Thyroid gland (tissue), 4 donors: ENCODE results near the gene INSYN1. TPM values are rescaled to one million over a fixed set of nuclear protein-coding genes. Genes with fewer than 3 reads are reported as not detected.
A peak's percentile ranks its signal among the peaks of the same experiment; 100 is the strongest.

Experiments
- DNase-seq, 2 donors: peaks; one replicate each; pipeline ENCODE4 v3.0.0-alpha.2; 2019
- H3K27ac ChIP-seq, 3 donors: fragments of 200-600 bp; sonication (generic); 1 replicate in 2 of 3; 2 replicates in 1 of 3; pipeline ENCODE4 v1.5.1; 2016 to 2019; ENCODE audit warnings: mild to moderate bottlenecking in 1 of 3, moderate library complexity in 1 of 3
- H3K27me3 ChIP-seq: fragments of 200-600 bp; sonication (generic); one replicate; pipeline ENCODE4 v1.5.1; 2019
- H3K36me3 ChIP-seq, 2 donors: fragments of 200-600 bp; sonication (generic); one replicate each; pipeline ENCODE4 v1.5.1; 2016 to 2019
- H3K4me1 ChIP-seq, 2 donors: fragments of 200-600 bp; sonication (generic); one replicate each; pipeline ENCODE4 v1.5.1; 2017 to 2019
- H3K4me3 ChIP-seq, 3 donors: fragments of 200-600 bp; sonication (generic); replicated peaks in 1 of 3; 1 replicate in 2 of 3; 2 replicates in 1 of 3; pipeline ENCODE4 v1.5.1; 2016; ENCODE audit warnings: mild to moderate bottlenecking in 1 of 3
- H3K9me3 ChIP-seq: fragments of 200-600 bp; sonication (generic); one replicate; pipeline ENCODE4 v1.5.1; 2017
- CTCF ChIP-seq, 6 experiments: fragments of 200-600 bp in 3 of 6; fragments of 450-650 bp in 3 of 6; sonication (generic) in 3 of 6; IDR thresholded peaks; one replicate each; pipeline ENCODE4 v1.5.1; 2016 to 2019; ENCODE audit warnings: antibody characterized with exemption in 6 of 6, mild to moderate bottlenecking in 2 of 6, inconsistent platforms in 1 of 6, moderate library complexity in 1 of 6
- POLR2A ChIP-seq, 2 donors: fragments of 450-650 bp; IDR thresholded peaks; one replicate each; pipeline ENCODE4 v1.6.1; 2017; ENCODE audit warnings: antibody characterized with exemption in 2 of 2, mild to moderate bottlenecking in 2 of 2, moderate library complexity in 1 of 2
- WGBS, 2 donors: methylation state at CpG; one replicate each; pipeline ENCODE4 v1.1.5; 2017; 5-methylcytosine and 5-hydroxymethylcytosine counted together
- intact Hi-C: fragments of 100-400 bp; cut with DNase I; formaldehyde crosslinking; loops from one replicate; pipeline ENCODE4 v1.15.1; 2023
- total RNA-seq, 4 donors: library from RNA; depleted of rRNA; stranded (reverse); fragments of >200 nt; gene quantifications; one replicate each; pipeline ENCODE4 v1.2.3, GENCODE V29; 2016

INSYN1 gene
- total RNA-seq, 4 donors from 2014 or later = 0.83 to 2.5 (median 2.0) TPM

DNA sequence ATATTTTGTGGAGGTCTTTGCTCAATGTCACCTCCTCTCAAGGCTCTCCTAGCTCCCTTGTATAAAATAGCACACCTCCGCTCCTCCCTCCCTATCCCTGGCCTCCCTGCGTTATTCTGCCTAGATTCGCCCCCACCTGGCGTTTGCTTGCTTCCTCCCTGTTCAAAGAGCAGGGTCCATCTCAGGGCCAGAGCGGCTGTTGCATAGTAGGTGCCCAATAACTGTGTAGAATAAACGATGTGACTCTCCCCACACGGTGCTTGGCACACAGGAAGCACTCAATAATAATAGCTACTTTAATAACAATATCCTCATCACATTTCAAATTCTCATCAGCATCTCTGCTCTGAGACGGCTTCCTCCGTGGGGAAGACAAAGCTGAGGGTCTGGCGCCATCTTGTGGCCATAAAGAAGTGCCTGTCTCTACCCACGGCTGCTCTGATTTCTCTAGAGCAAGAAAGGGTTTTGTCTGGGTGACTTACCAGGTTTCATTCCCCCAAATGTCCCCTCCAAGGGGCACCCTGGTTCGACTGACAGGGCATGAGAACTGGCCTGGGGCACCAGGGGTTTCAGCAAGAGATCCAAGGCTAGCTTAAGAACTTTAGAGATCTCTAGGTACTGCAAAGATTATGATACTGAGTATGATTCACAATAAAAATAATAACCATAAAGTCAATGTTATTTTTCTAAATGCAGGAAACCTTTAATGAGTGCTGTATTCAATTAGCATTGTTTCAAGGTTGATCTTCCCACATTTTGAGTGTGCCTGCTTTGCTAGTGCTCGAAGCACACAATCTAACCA lies 52.9 kb downstream of the INSYN1 start:
- no peak overlapping the region for H3K27ac ChIP-seq
- intact Hi-C loops = loop anchor here (5.0 to 10.0 kb wide), 3 partner anchors 33 to 205 kb away; no protein-coding TSS in a partner anchor
- peaks cover under 1 to 6% of the 10 kb centered on the region in 2 donors for H3K36me3 ChIP-seq
- TF ChIP-seq POLR2A (IDR thresholded peaks at IDR 0.05) = no peak
- peak; percentile 78 to 90 (median 88) for TF ChIP-seq CTCF (IDR thresholded peaks at IDR 0.05)
- H3K4me3 ChIP-seq = no peak overlapping the region
- no peaks in the 10 kb centered on the region for H3K9me3 ChIP-seq
- WGBS, 2 donors = 37 to 38% methylated on average over 13 of the region's 13 CpGs
- peak; percentile 76 to 81 for DNase-seq
- H3K4me1 ChIP-seq = peaks cover 0 to 24% of the 10 kb centered on the region in 2 donors
- no peaks in the 10 kb centered on the region for H3K27me3 ChIP-seq

- Histone ChIP-seq H3K27me3 (no peaks in the 10 kb centered on the region), H3K36me3 (peaks cover 0 to 5% of the 10 kb centered on the region in 2 donors), H3K27ac (no peak overlapping the region), H3K4me3 (no peak overlapping the region), H3K9me3 (no peaks in the 10 kb centered on the region), H3K4me1 (peaks cover 0 to 28% of the 10 kb centered on the region in 2 donors)
- TF ChIP-seq CTCF (IDR thresholded peaks at IDR 0.05) (no peak), POLR2A (IDR thresholded peaks at IDR 0.05) (no peak)
- WGBS, 2 donors = 88 to 90% methylated on average over 12 to 14 of the region's 14 CpGs
- intact Hi-C loops = loop anchor here (5.0 to 10.0 kb wide), 3 partner anchors 32 to 205 kb away; no protein-coding TSS in a partner anchor
- no peak for DNase-seq
Measured at GRCh38 chr15:73699249-73700040, 53.7 kb downstream of the INSYN1 start.

- Histone ChIP-seq H3K4me3 (no peak overlapping the region), H3K9me3 (no peaks in the 10 kb centered on the region), H3K36me3 (no peaks in the 10 kb centered on the region), H3K27me3 (no peaks in the 10 kb centered on the region), H3K27ac (peak overlapping the region in 1 of 3 donors; percentile 20), H3K4me1 (peaks cover 0 to 33% of the 10 kb centered on the region in 2 donors)
- WGBS, 2 donors = 15 to 16% methylated on average over 8 to 9 of the region's 9 CpGs
- no peak for TF ChIP-seq CTCF (IDR thresholded peaks at IDR 0.05)
- no peak for TF ChIP-seq POLR2A (IDR thresholded peaks at IDR 0.05)
- intact Hi-C loops = no loop called here
- peak; percentile 82 to 84 for DNase-seq
Measured at GRCh38 chr15:73697033-73697467, 56.1 kb downstream of the INSYN1 start.

- Histone ChIP-seq H3K27me3 (no peaks in the 10 kb centered on the region), H3K36me3 (no peaks in the 10 kb centered on the region), H3K9me3 (no peaks in the 10 kb centered on the region), H3K27ac (peak overlapping the region in 1 of 3 donors; percentile 20), H3K4me3 (no peak overlapping the region), H3K4me1 (peaks cover 0 to 33% of the 10 kb centered on the region in 2 donors)
- DNase-seq = no peak
- WGBS, 2 donors = 88 to 92% methylated on average over 1 of the region's 1 CpG
- intact Hi-C loops = no loop called here
- TF ChIP-seq CTCF (IDR thresholded peaks at IDR 0.05) (no peak), POLR2A (IDR thresholded peaks at IDR 0.05) (no peak)
Measured at GRCh38 chr15:73696641-73697001, 56.5 kb downstream of the INSYN1 start.
